Activated CD4-positive, alpha-beta T cell treated with anti-CD3 and anti-CD28 coated beads, Interleukin-2, amount 10 ng/mL, durations not matched to agents 7 days and 5 days (primary cell): ENCODE data around the gene E2F1. TPM values are rescaled to one million over a fixed set of nuclear protein-coding genes. Genes with fewer than 3 reads are reported as not detected.
"Not testable (repeated sequence)": the region's sequence is repeated elsewhere in the genome, so short reads cannot be mapped to it uniquely, and the experiment has no call there.

Experiments used
- CTCF ChIA-PET: fragments of 350-600 bp; sonication (Branson Sonifier 250); formaldehyde crosslinking; loops from one replicate; lab custom pipeline; 2021; ENCODE audit warnings: antibody characterized with exemption; lab: Charles Lee
- POLR2A ChIA-PET: fragments of 350-600 bp; sonication (Branson Sonifier 250); formaldehyde crosslinking; loops from one replicate; lab custom pipeline; 2021; ENCODE audit warnings: antibody characterized with exemption; lab: Charles Lee
- DNase-seq: peaks from one replicate; pipeline ENCODE4 v3.0.0-alpha.2; 2020
- H3K27ac Mint-ChIP-seq: one replicate; pipeline ENCODE4 v1.8.0; 2021; ENCODE audit warnings: mild to moderate bottlenecking, moderate library complexity, mixed read lengths
- H3K27me3 Mint-ChIP-seq: one replicate; pipeline ENCODE4 v1.8.0; 2021; ENCODE audit warnings: mixed read lengths
- H3K36me3 Mint-ChIP-seq: one replicate; pipeline ENCODE4 v1.8.0; 2021; ENCODE audit warnings: low read depth, mixed read lengths
- H3K4me1 Mint-ChIP-seq: one replicate; pipeline ENCODE4 v1.8.0; 2021; ENCODE audit warnings: mixed read lengths
- H3K4me3 Mint-ChIP-seq: one replicate; pipeline ENCODE4 v1.8.0; 2021; ENCODE audit warnings: mild to moderate bottlenecking, moderate library complexity, mixed read lengths
- H3K9me3 Mint-ChIP-seq: one replicate; pipeline ENCODE4 v1.8.0; 2021; ENCODE audit warnings: mixed read lengths
- total RNA-seq, 2 experiments: library from RNA; stranded (reverse); gene quantifications; one replicate each; pipeline ENCODE4 v1.2.3, GENCODE V29; 2021

E2F1 gene
- total RNA-seq, 2 experiments from 2014 or later, result 64.9 to 69.8 TPM

- Mint-ChIP-seq H3K27ac (no peak overlapping the region), H3K36me3 (peaks cover 14% of the 10 kb centered on the region), H3K9me3 (no peaks in the 10 kb centered on the region), H3K4me3 (no peak overlapping the region), H3K27me3 (no peaks in the 10 kb centered on the region), H3K4me1 (peaks cover 27% of the 10 kb centered on the region)
- ChIA-PET CTCF (interaction anchor here (1.5 kb wide), 1 partner anchor 142 kb away, joined by 3 read pairs; no protein-coding TSS in a partner anchor), POLR2A (interaction anchor here (0.6 kb wide), 1 partner anchor 13 kb away, joined by 3 read pairs; no protein-coding TSS in a partner anchor)
- DNase-seq, result no peak
Measured at GRCh38 chr20:33648396-33649004, 37.7 kb downstream of the E2F1 start.

- no peaks in the 10 kb centered on the region for H3K9me3 Mint-ChIP-seq
- H3K4me3 Mint-ChIP-seq, result no peak overlapping the region
- CTCF ChIA-PET, result interaction anchor here (0.5 to 1.5 kb wide), 3 partner anchors 83 to 177 kb away, joined by 3 read pairs; no protein-coding TSS in a partner anchor
- POLR2A ChIA-PET, result interaction anchor here (0.6 kb wide), 1 partner anchor 13 kb away, joined by 3 read pairs; no protein-coding TSS in a partner anchor
- H3K4me1 Mint-ChIP-seq, result peaks cover 22% of the 10 kb centered on the region
- H3K36me3 Mint-ChIP-seq, result peaks cover 14% of the 10 kb centered on the region
- no peak for DNase-seq
- no peaks in the 10 kb centered on the region for H3K27me3 Mint-ChIP-seq
- H3K27ac Mint-ChIP-seq, result no peak overlapping the region
Measured at GRCh38 chr20:33647603-33648395, 38.4 kb downstream of the E2F1 start.

- H3K9me3 Mint-ChIP-seq, H3K27ac Mint-ChIP-seq, POLR2A ChIA-PET, DNase-seq, H3K4me3 Mint-ChIP-seq, H3K27me3 Mint-ChIP-seq: not testable (repeated sequence)
- CTCF ChIA-PET, result interaction anchor here (0.5 to 0.8 kb wide), 3 partner anchors 84 to 839 kb away, joined by 3 to 4 read pairs (median 3); no protein-coding TSS in a partner anchor
- Mint-ChIP-seq H3K36me3 (peaks cover 14% of the 10 kb centered on the region), H3K4me1 (peaks cover 20% of the 10 kb centered on the region)
Measured at GRCh38 chr20:33646959-33647602, 39.1 kb downstream of the E2F1 start.

- CTCF ChIA-PET, result interaction anchor here (1.3 kb wide), 1 partner anchor 21 kb away, joined by 5 read pairs; the partner anchor contains the start of gene ACTL10
- H3K9me3 Mint-ChIP-seq, result no peaks in the 10 kb centered on the region
- no peaks in the 10 kb centered on the region for H3K27me3 Mint-ChIP-seq
- H3K27ac Mint-ChIP-seq, result no peak overlapping the region
- no peak overlapping the region for H3K4me3 Mint-ChIP-seq
- POLR2A ChIA-PET, result no interaction called here
- H3K36me3 Mint-ChIP-seq, result peaks cover 14% of the 10 kb centered on the region
- peaks cover 15% of the 10 kb centered on the region for H3K4me1 Mint-ChIP-seq
- no peak for DNase-seq
Measured at GRCh38 chr20:33646191-33646590, 40.0 kb downstream of the E2F1 start.

- Mint-ChIP-seq H3K36me3 (peaks cover 14% of the 10 kb centered on the region), H3K4me3 (no peak overlapping the region), H3K4me1 (peaks cover 15% of the 10 kb centered on the region), H3K9me3 (no peaks in the 10 kb centered on the region), H3K27ac (no peak overlapping the region), H3K27me3 (no peaks in the 10 kb centered on the region)
- ChIA-PET POLR2A (no interaction called here), CTCF (interaction anchor here (1.1 to 1.3 kb wide), 2 partner anchors 21 to 23 kb away, joined by 3 to 5 read pairs; partner anchors contain the start of gene ACTL10)
- no peak for DNase-seq
Measured at GRCh38 chr20:33645396-33645795, 40.8 kb downstream of the E2F1 start.

GRCh38 chr20:33645072-33645358 is 41.2 kb downstream of the E2F1 start:
- peaks cover 16% of the 10 kb centered on the region for H3K36me3 Mint-ChIP-seq
- H3K27me3 Mint-ChIP-seq, result no peaks in the 10 kb centered on the region
- H3K9me3 Mint-ChIP-seq, result no peaks in the 10 kb centered on the region
- DNase-seq, result no peak
- peaks cover 15% of the 10 kb centered on the region for H3K4me1 Mint-ChIP-seq
- CTCF ChIA-PET, result interaction anchor here (1.1 to 1.3 kb wide), 2 partner anchors 22 to 24 kb away, joined by 3 to 5 read pairs; partner anchors contain the start of gene ACTL10
- no peak overlapping the region for H3K4me3 Mint-ChIP-seq
- POLR2A ChIA-PET, result no interaction called here
- H3K27ac Mint-ChIP-seq, result no peak overlapping the region

GRCh38 chr20:33644313-33645071 is 41.7 kb downstream of the E2F1 start:
- POLR2A ChIA-PET, result no interaction called here
- peaks cover 12% of the 10 kb centered on the region for H3K4me1 Mint-ChIP-seq
- no peak overlapping the region for H3K4me3 Mint-ChIP-seq
- H3K36me3 Mint-ChIP-seq, result peaks cover 19% of the 10 kb centered on the region
- no peak overlapping the region for H3K27ac Mint-ChIP-seq
- DNase-seq, result no peak
- H3K27me3 Mint-ChIP-seq, result no peaks in the 10 kb centered on the region
- no peaks in the 10 kb centered on the region for H3K9me3 Mint-ChIP-seq
- CTCF ChIA-PET, result interaction anchor here (1.1 to 1.3 kb wide), 2 partner anchors 22 to 24 kb away, joined by 3 to 5 read pairs; partner anchors contain the start of gene ACTL10

GRCh38 chr20:33640287-33640686 is 45.9 kb downstream of the E2F1 start:
- Mint-ChIP-seq H3K4me1 (no peaks in the 10 kb centered on the region), H3K27ac (no peak overlapping the region), H3K27me3 (no peaks in the 10 kb centered on the region), H3K4me3 (no peak overlapping the region), H3K36me3 (peaks cover 31% of the 10 kb centered on the region), H3K9me3 (no peaks in the 10 kb centered on the region)
- no peak for DNase-seq
- ChIA-PET POLR2A (no interaction called here), CTCF (interaction anchor here (1.7 kb wide), 1 partner anchor 9 kb away, joined by 4 read pairs; no protein-coding TSS in a partner anchor)

GRCh38 chr20:33636776-33637175 is 49.4 kb downstream of the E2F1 start:
- ChIA-PET POLR2A (no interaction called here), CTCF (no interaction called here)
- H3K9me3 Mint-ChIP-seq, result no peaks in the 10 kb centered on the region
- peaks cover 7% of the 10 kb centered on the region for H3K4me1 Mint-ChIP-seq
- no peak for DNase-seq
- peaks cover 27% of the 10 kb centered on the region for H3K36me3 Mint-ChIP-seq
- H3K27me3 Mint-ChIP-seq, result no peaks in the 10 kb centered on the region
- H3K27ac Mint-ChIP-seq, result no peak overlapping the region
- H3K4me3 Mint-ChIP-seq, result no peak overlapping the region

GRCh38 chr20:33635341-33635740 is 50.8 kb downstream of the E2F1 start:
- peaks cover 7% of the 10 kb centered on the region for H3K4me1 Mint-ChIP-seq
- H3K27ac Mint-ChIP-seq, result peak overlapping the region; percentile 55
- H3K36me3 Mint-ChIP-seq, result peaks cover 32% of the 10 kb centered on the region
- no peak overlapping the region for H3K4me3 Mint-ChIP-seq
- DNase-seq, result no peak
- POLR2A ChIA-PET, result interaction anchor here (0.6 kb wide), 1 partner anchor 13 kb away, joined by 3 read pairs; no protein-coding TSS in a partner anchor
- CTCF ChIA-PET, result interaction anchor here (0.7 kb wide), 1 partner anchor 31 kb away, joined by 3 read pairs; no protein-coding TSS in a partner anchor
- H3K9me3 Mint-ChIP-seq, result no peaks in the 10 kb centered on the region
- no peaks in the 10 kb centered on the region for H3K27me3 Mint-ChIP-seq

GRCh38 chr20:33631910-33632309 is 54.3 kb downstream of the E2F1 start:
- H3K27me3 Mint-ChIP-seq, POLR2A ChIA-PET, H3K4me3 Mint-ChIP-seq, H3K4me1 Mint-ChIP-seq, H3K9me3 Mint-ChIP-seq, H3K27ac Mint-ChIP-seq, DNase-seq: not testable (repeated sequence)
- H3K36me3 Mint-ChIP-seq, result peaks cover 31% of the 10 kb centered on the region
- CTCF ChIA-PET, result interaction anchor here (0.6 to 1.7 kb wide), 3 partner anchors 9 to 859 kb away, joined by 3 to 4 read pairs (median 3); no protein-coding TSS in a partner anchor

- no peaks in the 10 kb centered on the region for H3K27me3 Mint-ChIP-seq
- no peak for DNase-seq
- H3K27ac Mint-ChIP-seq, result peak overlapping the region; percentile 20
- no peak overlapping the region for H3K4me3 Mint-ChIP-seq
- CTCF ChIA-PET, result no interaction called here
- H3K36me3 Mint-ChIP-seq, result peaks cover 38% of the 10 kb centered on the region
- POLR2A ChIA-PET, result no interaction called here
- H3K9me3 Mint-ChIP-seq, result no peaks in the 10 kb centered on the region
- peaks cover 7% of the 10 kb centered on the region for H3K4me1 Mint-ChIP-seq
Measured at GRCh38 chr20:33630507-33630906, 55.7 kb downstream of the E2F1 start.
